Naive thymus-derived CD4-positive, alpha-beta T cell (primary cell): Measurements from ENCODE around the gene EFNA3. TPM values are rescaled to one million over a fixed set of nuclear protein-coding genes. Genes with fewer than 3 reads are reported as not detected.

Experiments used
- ATAC-seq: fragments of 150-1000 bp; cut with Tn5 transposase; 2 replicates; pipeline ENCODE4 v1.10.0; 2021; ENCODE audit warnings: mild to moderate bottlenecking, moderate library complexity
- CTCF ChIA-PET: fragments of 350-600 bp; sonication (Branson Sonifier 250); formaldehyde crosslinking; loops from one replicate; lab custom pipeline; 2021; ENCODE audit warnings: antibody characterized with exemption; lab: Charles Lee
- POLR2A ChIA-PET: fragments of 350-600 bp; sonication (Branson Sonifier 250); formaldehyde crosslinking; loops from one replicate; lab custom pipeline; 2021; ENCODE audit warnings: antibody characterized with exemption, inconsistent platforms; lab: Charles Lee
- DNase-seq, 9 donors: peaks; one replicate each; pipeline versions ENCODE4 v3.0.0 to v3.0.0-alpha.2; 2020 to 2022; ENCODE audit warnings: mixed read lengths in 1 of 9
- H3K27ac ChIP-seq: one replicate; pipeline ENCODE4 v1.7.0; 2013; ENCODE audit warnings: mild to moderate bottlenecking, low read depth, low read length, moderate library complexity
- H3K27me3 ChIP-seq, 2 donors: one replicate each; pipeline ENCODE4 v1.7.0; 2013; ENCODE audit warnings: low read length in 2 of 2, mild to moderate bottlenecking in 2 of 2, moderate library complexity in 2 of 2; ENCODE audit not compliant: control insufficient read depth in 2 of 2, insufficient read depth in 2 of 2
- H3K36me3 ChIP-seq, 3 experiments: 1 replicate in 2 of 3; 2 replicates in 1 of 3; pipeline ENCODE4 v1.7.0; 2013; ENCODE audit warnings: low read length in 3 of 3, mild to moderate bottlenecking in 3 of 3, moderate library complexity in 1 of 3; ENCODE audit not compliant: insufficient read depth in 3 of 3, control insufficient read depth in 2 of 3
- H3K4me1 ChIP-seq, 2 donors: one replicate each; pipeline ENCODE4 v1.7.0; 2013; ENCODE audit warnings: low read length in 2 of 2, mild to moderate bottlenecking in 2 of 2, moderate library complexity in 1 of 2; ENCODE audit not compliant: control insufficient read depth in 2 of 2, insufficient read depth in 2 of 2
- H3K4me3 ChIP-seq: 2 replicates; pipeline ENCODE4 v1.7.0; 2013; ENCODE audit warnings: mild to moderate bottlenecking, low read length
- H3K9me3 ChIP-seq, 3 experiments: 1 replicate in 2 of 3; 2 replicates in 1 of 3; pipeline ENCODE4 v1.7.0; 2013; ENCODE audit warnings: low read length in 3 of 3; ENCODE audit not compliant: control insufficient read depth in 2 of 3
- H3K27ac Mint-ChIP-seq, 9 donors: one replicate each; pipeline ENCODE4 v1.8.0; 2020 to 2022; ENCODE audit warnings: mixed read lengths in 9 of 9, mild to moderate bottlenecking in 8 of 9, moderate library complexity in 5 of 9, inconsistent platforms in 2 of 9
- H3K27me3 Mint-ChIP-seq, 5 donors: one replicate each; pipeline ENCODE4 v1.8.0; 2021 to 2022; ENCODE audit warnings: mixed read lengths in 5 of 5, mild to moderate bottlenecking in 1 of 5
- H3K36me3 Mint-ChIP-seq, 5 donors: one replicate each; pipeline ENCODE4 v1.8.0; 2020 to 2022; ENCODE audit warnings: mixed read lengths in 5 of 5, mild to moderate bottlenecking in 3 of 5, inconsistent platforms in 1 of 5
- H3K4me1 Mint-ChIP-seq, 7 donors: one replicate each; pipeline ENCODE4 v1.8.0; 2020 to 2022; ENCODE audit warnings: mixed read lengths in 7 of 7, mild to moderate bottlenecking in 3 of 7, inconsistent platforms in 1 of 7
- H3K4me3 Mint-ChIP-seq, 10 donors: one replicate each; pipeline ENCODE4 v1.8.0; 2020 to 2022; ENCODE audit warnings: mild to moderate bottlenecking in 10 of 10, mixed read lengths in 10 of 10, moderate library complexity in 6 of 10, inconsistent platforms in 2 of 10
- H3K9me3 Mint-ChIP-seq, 11 donors: one replicate each; pipeline ENCODE4 v1.8.0; 2020 to 2022; ENCODE audit warnings: mixed read lengths in 11 of 11, mild to moderate bottlenecking in 4 of 11, inconsistent platforms in 1 of 11, moderate library complexity in 1 of 11
- intact Hi-C, 2 donors: fragments of 100-400 bp; cut with micrococcal nuclease; formaldehyde crosslinking; loops; one replicate each; pipeline ENCODE4 v1.15.1; 2023
- polyA plus RNA-seq, 2 donors: library from polyadenylated mRNA; unstranded; fragments of 300-500 nt; fragmentation: Illumina TruSeq; gene quantifications; one replicate each; pipeline ENCODE4 v1.2.3, GENCODE V29; 2021
- total RNA-seq, 6 experiments: library from RNA in 5 of 6; stranded (reverse) in 5 of 6; gene quantifications; 1 replicate in 5 of 6; 2 replicates in 1 of 6; pipeline ENCODE4 v1.2.3 and lab custom pipeline; 2021 to 2026

The EFNA3 gene
- total and polyA plus RNA-seq, 7 experiments from 2014 or later, result 0.42 to 4.0 (median 1.7) TPM

GRCh38 chr1:155093911-155094621 lies 15.4 kb downstream of the EFNA3 start:
- DNase-seq (peak in 2 of 9 donors; percentile 17 to 38), ATAC-seq (peak; percentile 60)
- Histone ChIP-seq H3K27ac (no peak overlapping the region), H3K27me3 (no peaks in the 10 kb centered on the region), H3K4me3 (no peak overlapping the region), H3K4me1 (no peaks in the 10 kb centered on the region), H3K9me3 (no peaks in the 10 kb centered on the region), H3K36me3 (no peaks in the 10 kb centered on the region)
- no peak overlapping the region for H3K4me3 Mint-ChIP-seq
- H3K4me1 Mint-ChIP-seq, result peaks cover 0 to 9% (median 4%) of the 10 kb centered on the region in 7 donors
- no peaks in the 10 kb centered on the region for H3K36me3 Mint-ChIP-seq
- H3K9me3 Mint-ChIP-seq, result peaks cover 0 to 1% (median 0%) of the 10 kb centered on the region in 11 donors
- H3K27ac Mint-ChIP-seq, result peak overlapping the region in 1 of 9 donors; percentile 34
- intact Hi-C loops, result loop anchor here (1.0 to 5.0 kb wide), 2 partner anchors 73 to 498 kb away; no protein-coding TSS in a partner anchor
- peaks cover 0 to 32% (median 0%) of the 10 kb centered on the region in 5 donors for H3K27me3 Mint-ChIP-seq
- POLR2A ChIA-PET, result no interaction called here
- CTCF ChIA-PET, result interaction anchor here (0.6 to 4.4 kb wide), 3 partner anchors 8 to 74 kb away, joined by 3 to 88 read pairs (median 4); no protein-coding TSS in a partner anchor

- POLR2A ChIA-PET, result no interaction called here
- ATAC-seq (no peak), DNase-seq (no peak)
- Histone ChIP-seq H3K27ac (no peak overlapping the region), H3K4me3 (no peak overlapping the region), H3K9me3 (no peaks in the 10 kb centered on the region), H3K27me3 (no peaks in the 10 kb centered on the region), H3K4me1 (no peaks in the 10 kb centered on the region), H3K36me3 (no peaks in the 10 kb centered on the region)
- Mint-ChIP-seq H3K27ac (no peak overlapping the region), H3K4me3 (no peak overlapping the region), H3K9me3 (peaks cover 0 to 1% (median 0%) of the 10 kb centered on the region in 11 donors), H3K4me1 (peaks cover 0 to 9% (median 4%) of the 10 kb centered on the region in 7 donors), H3K27me3 (peaks cover 0 to 32% (median 0%) of the 10 kb centered on the region in 5 donors), H3K36me3 (no peaks in the 10 kb centered on the region)
- CTCF ChIA-PET, result interaction anchor here (0.6 to 1.8 kb wide), 4 partner anchors 9 to 78 kb away, joined by 3 to 11 read pairs (median 6); partner anchors contain the start of gene KRTCAP2
- intact Hi-C loops, result loop anchor here (1.0 to 5.0 kb wide), 2 partner anchors 73 to 498 kb away; no protein-coding TSS in a partner anchor
Measured at GRCh38 chr1:155094622-155094948, 15.9 kb downstream of the EFNA3 start.

- ChIA-PET CTCF (interaction anchor here (0.6 kb wide), 2 partner anchors 29 to 993 kb away, joined by 3 to 4 read pairs; no protein-coding TSS in a partner anchor), POLR2A (no interaction called here)
- intact Hi-C loops, result no loop called here
- Histone ChIP-seq H3K27ac (no peak overlapping the region), H3K4me3 (no peak overlapping the region), H3K27me3 (no peaks in the 10 kb centered on the region), H3K4me1 (no peaks in the 10 kb centered on the region), H3K36me3 (no peaks in the 10 kb centered on the region), H3K9me3 (no peaks in the 10 kb centered on the region)
- Mint-ChIP-seq H3K4me1 (peaks cover 0 to 5% (median 0%) of the 10 kb centered on the region in 7 donors), H3K27ac (no peak overlapping the region), H3K27me3 (peaks cover 0 to 40% (median 0%) of the 10 kb centered on the region in 5 donors), H3K4me3 (no peak overlapping the region), H3K9me3 (peaks cover 0 to 1% (median 0%) of the 10 kb centered on the region in 11 donors), H3K36me3 (no peaks in the 10 kb centered on the region)
- ATAC-seq, result no peak
- DNase-seq, result no peak
Measured at GRCh38 chr1:155099331-155099730, 20.7 kb downstream of the EFNA3 start.

GRCh38 chr1:155103325-155103724 lies 24.7 kb downstream of the EFNA3 start:
- peaks cover 0 to 5% (median 0%) of the 10 kb centered on the region in 7 donors for H3K4me1 Mint-ChIP-seq
- peaks cover 0 to 35% (median 0%) of the 10 kb centered on the region in 5 donors for H3K27me3 Mint-ChIP-seq
- H3K36me3 Mint-ChIP-seq, result no peaks in the 10 kb centered on the region
- Histone ChIP-seq H3K27ac (no peak overlapping the region), H3K36me3 (no peaks in the 10 kb centered on the region), H3K9me3 (no peaks in the 10 kb centered on the region), H3K27me3 (no peaks in the 10 kb centered on the region), H3K4me1 (no peaks in the 10 kb centered on the region), H3K4me3 (no peak overlapping the region)
- H3K9me3 Mint-ChIP-seq, result peaks cover 0 to under 1% (median 0%) of the 10 kb centered on the region in 11 donors
- CTCF ChIA-PET, result no interaction called here
- ATAC-seq, result no peak
- H3K27ac Mint-ChIP-seq, result no peak overlapping the region
- DNase-seq, result no peak
- POLR2A ChIA-PET, result no interaction called here
- intact Hi-C loops, result no loop called here
- no peak overlapping the region for H3K4me3 Mint-ChIP-seq

GRCh38 chr1:155104605-155105534 lies 26.2 kb downstream of the EFNA3 start:
- H3K9me3 ChIP-seq, result no peaks in the 10 kb centered on the region
- no peaks in the 10 kb centered on the region for H3K36me3 Mint-ChIP-seq
- POLR2A ChIA-PET, result no interaction called here
- H3K27ac Mint-ChIP-seq, result no peak overlapping the region
- CTCF ChIA-PET, result no interaction called here
- H3K4me3 ChIP-seq, result no peak overlapping the region
- H3K4me3 Mint-ChIP-seq, result peak overlapping the region in 1 of 10 donors; percentile 25
- no peaks in the 10 kb centered on the region for H3K36me3 ChIP-seq
- H3K27me3 Mint-ChIP-seq, result peaks cover 0 to 39% (median 0%) of the 10 kb centered on the region in 5 donors
- intact Hi-C loops, result no loop called here
- no peaks in the 10 kb centered on the region for H3K9me3 Mint-ChIP-seq
- H3K4me1 ChIP-seq, result no peaks in the 10 kb centered on the region
- ATAC-seq, result no peak
- peaks cover 0 to 7% (median 0%) of the 10 kb centered on the region in 7 donors for H3K4me1 Mint-ChIP-seq
- no peaks in the 10 kb centered on the region for H3K27me3 ChIP-seq
- no peak overlapping the region for H3K27ac ChIP-seq
- no peak for DNase-seq

- Histone ChIP-seq H3K27me3 (no peaks in the 10 kb centered on the region), H3K4me3 (no peak overlapping the region), H3K9me3 (no peaks in the 10 kb centered on the region), H3K27ac (no peak overlapping the region), H3K4me1 (no peaks in the 10 kb centered on the region), H3K36me3 (no peaks in the 10 kb centered on the region)
- Mint-ChIP-seq H3K27me3 (peaks cover 0 to 39% (median 0%) of the 10 kb centered on the region in 5 donors), H3K9me3 (no peaks in the 10 kb centered on the region), H3K4me3 (no peak overlapping the region), H3K4me1 (peaks cover 0 to 7% (median 0%) of the 10 kb centered on the region in 7 donors), H3K27ac (no peak overlapping the region), H3K36me3 (no peaks in the 10 kb centered on the region)
- ChIA-PET POLR2A (interaction anchor here (0.6 kb wide), 1 partner anchor 62 kb away, joined by 3 read pairs; no protein-coding TSS in a partner anchor), CTCF (no interaction called here)
- ATAC-seq (no peak), DNase-seq (no peak)
- intact Hi-C loops, result no loop called here
Measured at GRCh38 chr1:155105604-155106011, 27.0 kb downstream of the EFNA3 start.
